Coronary artery (tissue), 2 donors: Measurements from ENCODE around the gene KNDC1.

Source experiments
- DNase-seq: peaks from one replicate; pipeline ENCODE4 v3.0.0-alpha.2; 2017; ENCODE audit warnings: low spot score
- H3K27ac ChIP-seq, 2 donors: fragments of 200-600 bp; sonication (generic); one replicate each; pipeline ENCODE4 v1.5.1; 2016 to 2019
- H3K4me3 ChIP-seq: fragments of 200-600 bp; sonication (generic); 2 replicates; pipeline ENCODE4 v1.5.1; 2016; ENCODE audit warnings: mild to moderate bottlenecking, moderate library complexity
- CTCF ChIP-seq: fragments of 200-600 bp; sonication (generic); IDR thresholded peaks from one replicate; pipeline ENCODE4 v1.5.1; 2019; ENCODE audit warnings: antibody characterized with exemption

KNDC1 gene

GRCh38 chr10:133273534-133274143 lies 113.6 kb downstream of the KNDC1 start:
- no peak for DNase-seq
- H3K27ac ChIP-seq: no peak overlapping the region
- no peak overlapping the region for H3K4me3 ChIP-seq
- no peak for TF ChIP-seq CTCF

GRCh38 chr10:133274751-133275683 lies 115.0 kb downstream of the KNDC1 start:
- no peak for DNase-seq
- no peak for TF ChIP-seq CTCF
- Histone ChIP-seq H3K4me3 (no peak overlapping the region), H3K27ac (no peak overlapping the region)

- H3K4me3 ChIP-seq: no peak overlapping the region
- no peak overlapping the region for H3K27ac ChIP-seq
- DNase-seq: no peak
- no peak for TF ChIP-seq CTCF
Measured at GRCh38 chr10:133275684-133276092, 115.7 kb downstream of the KNDC1 start.
